ENCODE results near the gene CCL20.
"Not testable (repeated sequence)": the region's sequence is repeated elsewhere in the genome, so short reads cannot be mapped to it uniquely, and the experiment has no call there.

The CCL20 gene

DNA sequence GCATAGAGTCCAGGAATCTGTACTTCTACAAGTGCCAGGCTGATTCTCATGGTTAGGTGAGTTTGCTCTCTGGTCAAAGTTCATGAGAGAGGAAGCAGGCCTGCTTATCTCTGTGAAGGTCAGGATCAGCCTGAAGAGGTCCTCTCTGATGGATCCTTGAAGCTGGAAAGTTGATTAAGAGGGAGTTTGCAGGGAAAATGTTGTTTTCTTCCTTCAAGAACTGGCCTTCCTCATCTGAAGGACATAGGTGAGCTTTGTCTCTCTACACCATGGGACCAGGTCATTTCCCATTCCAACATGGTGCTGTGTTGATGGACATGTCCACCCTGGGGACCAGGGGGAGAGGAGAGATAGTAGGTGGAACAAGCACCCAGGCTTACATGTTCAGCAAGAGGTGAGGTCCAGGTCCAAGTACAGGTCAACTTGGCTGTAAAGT is 14.9 kb downstream of the CCL20 start:
- H3K4me1 ChIP-seq: no peaks in the 10 kb centered on the region
- no peaks in the 10 kb centered on the region for H3K9me3 ChIP-seq
- no peaks in the 10 kb centered on the region for H3K27me3 ChIP-seq (ENCODE audit: low read depth)
- in situ Hi-C loops (cut with MboI; ENCODE audit: low sequenced_read_pairs): no loop called here
- DNase-seq (ENCODE audit: low spot score in 2 of 2): no peak
- H3K36me3 ChIP-seq (replicated peaks): no peaks in the 10 kb centered on the region
- H3K4me3 ChIP-seq: no peak overlapping the region

DNA sequence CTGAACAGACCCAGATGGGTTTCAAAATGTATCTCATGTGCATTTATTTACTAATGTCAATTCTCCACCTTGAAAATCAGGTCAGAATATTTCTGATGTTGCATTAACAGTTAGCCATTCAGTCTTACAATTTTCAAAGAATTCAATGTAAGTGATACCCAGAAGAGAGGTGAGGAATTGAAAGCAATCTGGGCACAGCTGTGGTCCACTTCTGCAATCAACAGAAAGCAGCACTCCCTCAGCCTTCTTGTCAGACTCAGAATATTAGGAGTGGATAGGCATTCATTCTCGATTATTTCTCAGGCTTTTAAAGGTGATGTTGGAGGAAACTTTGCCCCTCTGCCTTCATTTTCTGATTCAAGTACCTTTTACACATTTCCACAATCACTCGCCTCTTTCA is 15.7 kb downstream of the CCL20 start:
- DNase-seq (ENCODE audit: low spot score in 2 of 2): no peak
- Histone ChIP-seq H3K9me3 (no peaks in the 10 kb centered on the region), H3K4me3 (no peak overlapping the region), H3K27me3 (ENCODE audit: low read depth) (no peaks in the 10 kb centered on the region), H3K36me3 (replicated peaks) (no peaks in the 10 kb centered on the region), H3K4me1 (no peaks in the 10 kb centered on the region)
- in situ Hi-C loops (cut with MboI; ENCODE audit: low sequenced_read_pairs): no loop called here

- Histone ChIP-seq H3K27me3 (ENCODE audit: low read depth) (no peaks in the 10 kb centered on the region), H3K9me3 (no peaks in the 10 kb centered on the region), H3K4me3 (no peak overlapping the region), H3K36me3 (replicated peaks) (no peaks in the 10 kb centered on the region), H3K4me1 (no peaks in the 10 kb centered on the region)
- in situ Hi-C loops (cut with MboI; ENCODE audit: low sequenced_read_pairs): no loop called here
- DNase-seq (ENCODE audit: low spot score in 2 of 2): no peak
Observed at GRCh38 chr2:227834423-227834822, 20.8 kb downstream of the CCL20 start.

DNA sequence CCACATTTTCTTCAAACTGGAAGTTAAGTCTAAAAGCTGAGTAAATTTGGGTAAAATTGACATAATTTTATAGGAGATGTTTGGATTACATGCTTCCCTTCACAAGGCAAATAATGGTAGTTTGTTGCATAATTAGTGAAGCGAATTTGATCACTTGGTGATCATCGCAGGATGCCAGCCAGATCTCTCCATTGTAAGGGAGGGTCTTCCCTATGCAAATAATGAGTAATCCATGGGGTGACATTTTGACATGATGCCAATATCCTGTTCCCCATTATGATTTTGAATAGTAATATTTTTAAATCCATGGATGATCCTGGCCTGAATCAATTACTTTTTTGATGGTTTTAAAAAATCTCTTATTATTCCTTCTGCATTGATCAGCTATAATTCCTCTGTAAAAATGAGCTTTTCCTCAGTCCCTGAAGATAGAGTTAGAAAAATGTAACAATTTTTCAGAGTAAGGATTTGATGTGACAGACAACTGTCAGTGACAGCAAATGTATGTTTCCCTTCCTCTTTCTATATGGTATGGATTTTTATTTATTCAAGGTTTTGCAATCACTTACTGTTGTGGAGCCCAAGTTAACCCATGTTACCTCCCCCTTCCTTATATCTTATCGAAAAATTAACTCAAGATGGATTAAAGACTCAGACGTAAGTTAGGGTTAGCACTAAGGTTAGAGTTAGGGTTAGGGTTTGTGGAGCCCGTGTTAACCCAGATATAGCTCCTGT is 21.4 kb downstream of the CCL20 start:
- no peaks in the 10 kb centered on the region for H3K9me3 ChIP-seq
- no peak overlapping the region for H3K4me3 ChIP-seq
- in situ Hi-C loops (cut with MboI; ENCODE audit: low sequenced_read_pairs): no loop called here
- no peaks in the 10 kb centered on the region for H3K27me3 ChIP-seq (ENCODE audit: low read depth)
- DNase-seq (ENCODE audit: low spot score in 2 of 2): no peak
- no peaks in the 10 kb centered on the region for H3K4me1 ChIP-seq
- H3K36me3 ChIP-seq (replicated peaks): no peaks in the 10 kb centered on the region

DNA sequence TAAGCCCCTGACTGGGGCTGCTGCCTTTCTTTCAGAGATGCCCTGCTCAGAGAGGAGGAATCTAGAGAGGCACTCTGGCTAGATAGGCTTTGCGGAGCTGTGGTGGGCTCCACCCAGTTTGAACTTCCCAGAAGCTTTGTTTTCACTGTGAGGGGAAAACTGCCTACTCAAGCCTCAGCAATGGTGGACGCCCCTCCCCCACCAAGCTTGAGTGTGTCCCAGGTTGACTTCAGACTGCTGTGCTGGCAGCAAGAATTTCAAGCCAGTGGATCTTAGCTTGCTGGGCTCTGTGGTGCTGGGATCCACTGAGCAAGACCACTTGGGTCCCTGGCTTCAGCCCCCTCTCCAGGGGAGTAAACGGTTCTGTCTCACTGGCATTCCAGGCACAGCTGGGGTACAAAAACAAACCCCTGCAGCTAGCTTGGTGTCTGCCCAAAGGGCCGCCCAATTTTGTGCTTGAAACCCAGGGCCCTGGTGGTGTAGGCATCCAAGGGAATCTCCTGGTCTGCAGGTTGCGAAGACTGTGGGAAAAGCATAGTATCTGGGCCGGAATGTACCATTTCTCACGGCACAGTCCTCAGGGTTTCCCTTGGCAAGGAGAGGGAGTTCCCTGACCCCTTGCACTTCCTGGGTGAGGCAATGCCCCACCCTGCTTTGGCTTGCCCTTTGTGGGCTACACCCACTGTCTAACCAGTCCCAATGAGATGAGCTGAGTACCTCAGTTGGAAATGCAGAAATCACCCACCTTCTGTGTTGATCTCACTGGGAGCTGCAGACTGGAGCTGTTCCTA is 25.9 kb downstream of the CCL20 start:
- in situ Hi-C loops (cut with MboI; ENCODE audit: low sequenced_read_pairs); H3K4me3 ChIP-seq; H3K36me3 ChIP-seq (replicated peaks); H3K4me1 ChIP-seq; H3K9me3 ChIP-seq; H3K27me3 ChIP-seq (ENCODE audit: low read depth); DNase-seq (ENCODE audit: low spot score in 2 of 2): not testable (repeated sequence)

- no peak for DNase-seq (ENCODE audit: low spot score in 2 of 2)
- in situ Hi-C loops (cut with MboI; ENCODE audit: low sequenced_read_pairs): no loop called here
- Histone ChIP-seq H3K9me3 (no peaks in the 10 kb centered on the region), H3K4me3 (no peak overlapping the region), H3K4me1 (no peaks in the 10 kb centered on the region), H3K36me3 (replicated peaks) (no peaks in the 10 kb centered on the region), H3K27me3 (ENCODE audit: low read depth) (no peaks in the 10 kb centered on the region)
Observed at GRCh38 chr2:227846831-227847230, 33.2 kb downstream of the CCL20 start.

- no peaks in the 10 kb centered on the region for H3K36me3 ChIP-seq (replicated peaks)
- in situ Hi-C loops (cut with MboI; ENCODE audit: low sequenced_read_pairs): no loop called here
- H3K27me3 ChIP-seq (ENCODE audit: low read depth): no peaks in the 10 kb centered on the region
- no peak for DNase-seq (ENCODE audit: low spot score in 2 of 2)
- H3K4me3 ChIP-seq: no peak overlapping the region
- no peaks in the 10 kb centered on the region for H3K4me1 ChIP-seq
- no peaks in the 10 kb centered on the region for H3K9me3 ChIP-seq
Observed at GRCh38 chr2:227848146-227848545, 34.5 kb downstream of the CCL20 start.

- Histone ChIP-seq H3K4me3 (no peak overlapping the region), H3K9me3 (no peaks in the 10 kb centered on the region), H3K36me3 (replicated peaks) (no peaks in the 10 kb centered on the region), H3K27me3 (ENCODE audit: low read depth) (no peaks in the 10 kb centered on the region), H3K4me1 (no peaks in the 10 kb centered on the region)
- DNase-seq (ENCODE audit: low spot score in 2 of 2): no peak
- in situ Hi-C loops (cut with MboI; ENCODE audit: low sequenced_read_pairs): no loop called here
Observed at GRCh38 chr2:227848586-227848985, 34.9 kb downstream of the CCL20 start.

- in situ Hi-C loops (cut with MboI; ENCODE audit: low sequenced_read_pairs): loop anchor here (25.0 kb wide), 1 partner anchor 713 kb away; no protein-coding TSS in a partner anchor
- no peaks in the 10 kb centered on the region for H3K4me1 ChIP-seq
- H3K9me3 ChIP-seq: no peaks in the 10 kb centered on the region
- no peak overlapping the region for H3K4me3 ChIP-seq
- H3K27me3 ChIP-seq (ENCODE audit: low read depth): no peaks in the 10 kb centered on the region
- no peaks in the 10 kb centered on the region for H3K36me3 ChIP-seq (replicated peaks)
- no peak for DNase-seq (ENCODE audit: low spot score in 2 of 2)
Observed at GRCh38 chr2:227849906-227850305, 36.3 kb downstream of the CCL20 start.

GRCh38 chr2:227853204-227853629 is 39.6 kb downstream of the CCL20 start:
- in situ Hi-C loops (cut with MboI; ENCODE audit: low sequenced_read_pairs): loop anchor here (25.0 kb wide), 1 partner anchor 716 kb away; no protein-coding TSS in a partner anchor
- no peaks in the 10 kb centered on the region for H3K36me3 ChIP-seq (replicated peaks)
- H3K4me3 ChIP-seq: no peak overlapping the region
- H3K4me1 ChIP-seq: no peaks in the 10 kb centered on the region
- H3K9me3 ChIP-seq: no peaks in the 10 kb centered on the region
- no peaks in the 10 kb centered on the region for H3K27me3 ChIP-seq (ENCODE audit: low read depth)
- no peak for DNase-seq (ENCODE audit: low spot score in 2 of 2)

GRCh38 chr2:227853765-227854271 is 40.2 kb downstream of the CCL20 start:
- no peaks in the 10 kb centered on the region for H3K36me3 ChIP-seq (replicated peaks)
- in situ Hi-C loops (cut with MboI; ENCODE audit: low sequenced_read_pairs): loop anchor here (25.0 kb wide), 1 partner anchor 717 kb away; no protein-coding TSS in a partner anchor
- no peak for DNase-seq (ENCODE audit: low spot score in 2 of 2)
- H3K4me3 ChIP-seq: no peak overlapping the region
- no peaks in the 10 kb centered on the region for H3K4me1 ChIP-seq
- H3K27me3 ChIP-seq (ENCODE audit: low read depth): no peaks in the 10 kb centered on the region
- H3K9me3 ChIP-seq: no peaks in the 10 kb centered on the region

DNA sequence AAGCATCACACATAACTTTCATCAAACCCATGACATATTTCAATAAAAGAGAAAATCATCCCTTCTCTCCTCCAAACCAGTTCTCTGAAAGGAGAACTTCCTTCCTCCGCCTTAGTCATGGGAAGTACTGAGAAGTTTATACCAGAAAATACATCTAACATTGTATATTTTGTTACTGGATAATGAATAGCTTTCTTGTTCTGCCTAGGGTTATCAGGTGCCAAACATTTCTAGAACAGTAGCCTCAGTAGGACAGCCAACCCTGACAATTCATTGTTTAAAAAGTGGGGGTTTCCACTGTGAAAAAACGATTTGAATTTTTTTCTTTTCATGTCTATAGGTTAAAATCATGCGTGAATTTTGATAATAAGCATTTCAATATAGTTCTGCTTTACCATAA is 41.8 kb downstream of the CCL20 start:
- Histone ChIP-seq H3K4me3 (no peak overlapping the region), H3K9me3 (no peaks in the 10 kb centered on the region), H3K4me1 (no peaks in the 10 kb centered on the region), H3K36me3 (replicated peaks) (no peaks in the 10 kb centered on the region), H3K27me3 (ENCODE audit: low read depth) (no peaks in the 10 kb centered on the region)
- DNase-seq (ENCODE audit: low spot score in 2 of 2): no peak
- in situ Hi-C loops (cut with MboI; ENCODE audit: low sequenced_read_pairs): loop anchor here (25.0 kb wide), 1 partner anchor 718 kb away; no protein-coding TSS in a partner anchor

GRCh38 chr2:227856697-227857096 is 43.1 kb downstream of the CCL20 start:
- H3K4me3 ChIP-seq: no peak overlapping the region
- no peaks in the 10 kb centered on the region for H3K27me3 ChIP-seq (ENCODE audit: low read depth)
- in situ Hi-C loops (cut with MboI; ENCODE audit: low sequenced_read_pairs): loop anchor here (25.0 kb wide), 1 partner anchor 719 kb away; no protein-coding TSS in a partner anchor
- no peaks in the 10 kb centered on the region for H3K9me3 ChIP-seq
- DNase-seq (ENCODE audit: low spot score in 2 of 2): no peak
- no peaks in the 10 kb centered on the region for H3K36me3 ChIP-seq (replicated peaks)
- H3K4me1 ChIP-seq: no peaks in the 10 kb centered on the region

DNA sequence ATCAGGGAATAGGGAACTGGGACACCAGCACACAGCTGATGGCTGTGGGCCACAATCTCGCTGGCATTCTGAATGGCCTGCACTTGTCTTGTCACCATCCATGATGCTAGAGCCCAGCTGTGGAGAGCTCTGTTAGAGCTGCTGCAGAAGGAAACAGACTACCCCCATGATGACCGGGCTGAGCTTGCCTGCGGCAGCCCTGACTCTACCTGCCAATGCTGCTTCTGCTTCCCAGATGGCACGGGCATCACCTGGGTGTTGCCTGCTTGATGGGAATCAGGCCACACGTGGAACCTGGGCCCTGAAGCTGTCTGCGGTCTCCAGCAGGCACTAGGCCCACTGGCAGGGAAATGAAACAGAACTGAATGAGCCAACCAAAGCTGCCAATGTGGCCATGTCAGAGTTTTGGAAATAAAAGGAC is 46.6 kb downstream of the CCL20 start:
- H3K9me3 ChIP-seq: no peaks in the 10 kb centered on the region
- DNase-seq (ENCODE audit: low spot score in 2 of 2): no peak
- H3K4me1 ChIP-seq: no peaks in the 10 kb centered on the region
- H3K27me3 ChIP-seq (ENCODE audit: low read depth): no peaks in the 10 kb centered on the region
- in situ Hi-C loops (cut with MboI; ENCODE audit: low sequenced_read_pairs): loop anchor here (25.0 kb wide), 1 partner anchor 723 kb away; no protein-coding TSS in a partner anchor
- no peaks in the 10 kb centered on the region for H3K36me3 ChIP-seq (replicated peaks)
- no peak overlapping the region for H3K4me3 ChIP-seq
